GM12878 (cell line): ENCODE data around the gene GPR17.

Experiments used
- BHLHE40 ChIP-seq, 2 experiments: fragments of 450-650 bp in 1 of 2; IDR thresholded peaks; 2 replicates each; pipeline ENCODE4 v1.6.1; 2011 to 2017; ENCODE audit warnings: low read depth in 2 of 2, borderline replicate concordance in 1 of 2, improper control_type of control experiment in 1 of 2, low read length in 1 of 2, mild to moderate bottlenecking in 1 of 2
- CTCF ChIP-seq, 3 experiments: IDR thresholded peaks in 2 of 3; conservative IDR thresholded peaks in 1 of 3; 2 replicates each; pipeline ENCODE4 v1.5.1; 2011; ENCODE audit warnings: low read depth in 3 of 3, low read length in 3 of 3, mild to moderate bottlenecking in 3 of 3, control low read depth in 2 of 3, moderate library complexity in 2 of 3, inconsistent platforms in 1 of 3, mixed read lengths in 1 of 3; ENCODE audit not compliant: control insufficient read depth in 2 of 3, insufficient read depth in 1 of 3; ENCODE audit errors: extremely low read depth in 1 of 3
- EZH2 ChIP-seq: IDR thresholded peaks from 2 replicates; pipeline ENCODE4 v1.6.1; 2012; ENCODE audit warnings: low read depth, mild to moderate bottlenecking, control low read depth, inconsistent platforms, low read length, borderline replicate concordance; ENCODE audit not compliant: control insufficient read depth
- FOS ChIP-seq: IDR thresholded peaks from 3 replicates; pipeline ENCODE4 v1.6.1; 2011; ENCODE audit warnings: borderline replicate concordance; ENCODE audit not compliant: insufficient read length; ENCODE audit errors: extremely low read depth
- GATAD2B ChIP-seq: fragments of 450-650 bp; conservative IDR thresholded peaks from 2 replicates; pipeline ENCODE4 v1.6.1; 2017; ENCODE audit warnings: low read depth, mild to moderate bottlenecking, moderate library complexity
- HCFC1 ChIP-seq: fragments of 150-350 bp; IDR thresholded peaks from 2 replicates; pipeline ENCODE4 v1.6.1; 2014; ENCODE audit warnings: low read length
- SIN3A ChIP-seq: IDR thresholded peaks from 2 replicates; pipeline ENCODE4 v1.6.1; 2012; ENCODE audit warnings: low read depth, low read length, improper control_type of control experiment
- SMARCA5 ChIP-seq: fragments of 450-650 bp; IDR thresholded peaks from 2 replicates; pipeline ENCODE4 v1.6.1; 2017; ENCODE audit warnings: mild to moderate bottlenecking
- TCF12 ChIP-seq: IDR thresholded peaks from 2 replicates; pipeline ENCODE4 v1.6.1; 2011; ENCODE audit warnings: low read depth, mild to moderate bottlenecking, low read length
- TF ChIP-seq, protein P1 (sequence below): IDR thresholded peaks from 2 replicates; pipeline ENCODE4 v1.6.1; 2011; ENCODE audit warnings: mild to moderate bottlenecking, low read depth, low read length, moderate library complexity; ENCODE audit not compliant: insufficient replicate concordance

- TF ChIP-seq CTCF (IDR thresholded peaks at IDR 0.05 in 2 of 3, conservative IDR thresholded peaks at IDR 0.05 in 1 of 3; ENCODE audit: control insufficient read depth in 2 of 3, extremely low read depth in 1 of 3, insufficient read depth in 1 of 3, low read depth in 3 of 3, low read length in 3 of 3) (no peak), GATAD2B (no peak), FOS (no peak), TCF12 (no peak), SIN3A (no peak), BHLHE40 (IDR thresholded peaks at IDR 0.05; ENCODE audit: borderline replicate concordance in 1 of 2, low read depth in 2 of 2, low read length in 1 of 2) (no peak), SMARCA5 (no peak), EZH2 (no peak), HCFC1 (no peak)
- TF ChIP-seq, protein P1, sequence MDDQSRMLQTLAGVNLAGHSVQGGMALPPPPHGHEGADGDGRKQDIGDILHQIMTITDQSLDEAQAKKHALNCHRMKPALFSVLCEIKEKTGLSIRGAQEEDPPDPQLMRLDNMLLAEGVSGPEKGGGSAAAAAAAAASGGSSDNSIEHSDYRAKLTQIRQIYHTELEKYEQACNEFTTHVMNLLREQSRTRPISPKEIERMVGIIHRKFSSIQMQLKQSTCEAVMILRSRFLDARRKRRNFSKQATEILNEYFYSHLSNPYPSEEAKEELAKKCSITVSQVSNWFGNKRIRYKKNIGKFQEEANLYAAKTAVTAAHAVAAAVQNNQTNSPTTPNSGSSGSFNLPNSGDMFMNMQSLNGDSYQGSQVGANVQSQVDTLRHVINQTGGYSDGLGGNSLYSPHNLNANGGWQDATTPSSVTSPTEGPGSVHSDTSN, result no peak
Observed at GRCh38 chr2:127609031-127609751, 36.8 kb upstream of the GPR17 start.
